HG03139 (cell line): Measurements from ENCODE around the gene CYP26C1.

Experiments used
- ATAC-seq: cut with Tn5 transposase; IDR thresholded peaks from one replicate; pipeline ENCODE4 v1.9.1; 2021; ENCODE audit not compliant: unreplicated experiment

CYP26C1 gene, protein sequence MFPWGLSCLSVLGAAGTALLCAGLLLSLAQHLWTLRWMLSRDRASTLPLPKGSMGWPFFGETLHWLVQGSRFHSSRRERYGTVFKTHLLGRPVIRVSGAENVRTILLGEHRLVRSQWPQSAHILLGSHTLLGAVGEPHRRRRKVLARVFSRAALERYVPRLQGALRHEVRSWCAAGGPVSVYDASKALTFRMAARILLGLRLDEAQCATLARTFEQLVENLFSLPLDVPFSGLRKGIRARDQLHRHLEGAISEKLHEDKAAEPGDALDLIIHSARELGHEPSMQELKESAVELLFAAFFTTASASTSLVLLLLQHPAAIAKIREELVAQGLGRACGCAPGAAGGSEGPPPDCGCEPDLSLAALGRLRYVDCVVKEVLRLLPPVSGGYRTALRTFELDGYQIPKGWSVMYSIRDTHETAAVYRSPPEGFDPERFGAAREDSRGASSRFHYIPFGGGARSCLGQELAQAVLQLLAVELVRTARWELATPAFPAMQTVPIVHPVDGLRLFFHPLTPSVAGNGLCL

DNA sequence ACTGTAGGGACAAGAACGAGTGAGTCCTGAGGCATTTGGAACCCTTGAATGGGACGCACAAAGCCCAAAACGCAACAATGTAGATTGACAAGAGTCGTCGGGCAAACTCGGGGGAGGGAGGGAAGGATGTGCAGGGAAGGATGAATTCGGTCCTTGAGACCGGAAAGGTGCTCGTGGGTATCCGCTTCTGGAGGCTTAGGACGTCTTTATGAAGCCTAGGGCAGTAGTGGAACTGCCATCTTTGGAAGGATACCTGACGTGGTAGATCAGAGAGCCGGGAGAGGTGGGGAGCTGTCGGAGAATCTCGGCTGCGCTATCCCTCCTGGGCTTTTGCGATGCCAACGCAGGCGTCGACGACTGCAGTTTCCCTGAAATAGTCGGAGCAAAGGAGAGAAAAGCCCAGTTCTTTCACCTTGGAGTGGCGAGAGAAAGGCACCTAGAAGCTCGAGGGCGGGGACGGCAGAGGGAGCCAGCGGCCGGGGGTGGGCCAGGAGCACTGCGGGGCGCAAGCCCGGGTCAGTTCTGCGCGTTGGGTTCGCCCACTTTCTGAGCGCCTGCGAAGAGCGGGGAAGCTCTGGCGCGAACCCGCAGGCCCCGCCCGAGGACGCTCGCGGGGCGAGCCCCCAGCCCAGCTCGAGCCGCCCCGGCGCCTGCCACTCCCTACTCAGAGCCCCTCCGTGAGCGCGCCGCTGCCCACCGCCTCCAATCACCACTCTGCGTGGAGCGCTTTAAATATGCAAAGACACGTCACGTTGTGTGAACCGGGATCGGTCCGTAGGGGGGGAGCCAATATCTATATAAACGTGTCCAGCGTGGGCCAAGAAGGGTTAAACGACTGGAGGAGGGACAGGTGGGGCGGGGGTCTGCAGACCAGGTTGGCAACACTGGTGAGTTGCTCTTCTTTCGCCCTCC is at the start of gene CYP26C1:
CYP26C1 (plus strand) TSS at position 824 of the 912 bp plus-strand sequence. CDS start 466 bp downstream, outside the sequence.
- ATAC-seq = no peak

DNA sequence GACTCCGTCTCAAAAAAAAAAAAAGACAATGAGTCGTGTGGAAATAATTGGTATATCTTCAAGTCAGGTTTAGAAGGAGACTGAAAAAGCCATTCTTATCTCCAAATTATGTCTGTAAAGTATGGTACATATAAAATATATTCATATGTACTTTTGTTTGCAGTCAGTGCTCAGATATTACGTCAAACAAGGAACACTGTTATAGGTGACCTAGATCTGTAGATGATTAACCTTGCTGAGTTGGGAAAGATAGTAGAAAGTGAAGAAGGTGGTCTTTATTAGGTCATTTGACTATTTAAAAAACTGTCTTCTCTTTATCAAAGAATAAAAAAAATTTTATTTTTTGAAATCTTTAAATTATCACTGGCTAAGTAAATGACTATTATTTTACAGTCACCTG is 44.9 kb upstream of the CYP26C1 start:
- ATAC-seq = no peak

DNA sequence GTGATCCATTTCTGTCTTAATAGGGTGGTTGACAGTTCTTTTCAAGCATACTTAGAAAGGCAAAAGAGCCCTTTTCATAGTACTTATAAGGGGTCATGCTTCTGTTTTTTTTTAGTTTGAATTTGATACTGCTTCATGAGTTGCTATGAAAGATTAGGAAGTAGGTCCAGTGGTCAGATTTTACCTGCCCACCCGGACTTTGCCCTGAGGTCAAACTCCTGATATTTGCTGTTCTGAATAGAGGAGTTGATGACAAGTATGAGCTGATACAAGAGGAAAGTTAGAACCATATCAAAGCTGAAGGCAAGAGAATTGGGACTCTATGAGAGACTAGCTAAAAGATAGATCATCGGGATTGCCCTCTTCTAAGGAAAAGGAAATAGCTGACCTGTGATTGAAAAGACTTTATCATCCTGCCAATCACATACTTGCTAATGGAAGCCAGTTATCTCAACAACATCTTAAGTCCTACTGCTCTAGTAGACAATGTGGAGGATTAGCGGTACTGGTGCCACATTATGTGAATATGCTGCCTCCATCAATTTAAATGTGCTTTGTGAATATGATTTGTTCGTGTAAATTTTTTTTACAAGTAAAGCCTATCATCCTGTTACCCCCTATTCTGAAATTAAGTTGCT is 37.5 kb upstream of the CYP26C1 start:
- ATAC-seq = no peak

DNA sequence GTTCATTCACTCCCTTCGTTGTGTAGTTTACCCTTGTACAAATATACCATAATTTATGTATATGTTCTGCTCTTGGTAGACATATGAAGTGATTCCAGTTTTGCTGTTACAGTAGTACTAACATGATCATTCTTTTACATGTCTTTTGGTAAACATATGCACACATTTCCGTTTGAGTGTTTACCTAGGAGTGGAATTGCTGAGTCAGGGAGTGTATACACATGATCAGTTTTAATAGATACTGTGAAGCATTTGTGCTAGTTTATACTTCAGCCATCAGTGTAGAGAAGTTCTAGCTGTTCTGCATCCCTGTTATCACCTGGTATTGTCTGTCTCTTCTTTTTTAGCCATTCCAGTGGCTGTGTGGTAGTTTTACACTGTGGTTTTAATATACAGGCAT is 34.5 kb upstream of the CYP26C1 start:
- no peak for ATAC-seq

DNA sequence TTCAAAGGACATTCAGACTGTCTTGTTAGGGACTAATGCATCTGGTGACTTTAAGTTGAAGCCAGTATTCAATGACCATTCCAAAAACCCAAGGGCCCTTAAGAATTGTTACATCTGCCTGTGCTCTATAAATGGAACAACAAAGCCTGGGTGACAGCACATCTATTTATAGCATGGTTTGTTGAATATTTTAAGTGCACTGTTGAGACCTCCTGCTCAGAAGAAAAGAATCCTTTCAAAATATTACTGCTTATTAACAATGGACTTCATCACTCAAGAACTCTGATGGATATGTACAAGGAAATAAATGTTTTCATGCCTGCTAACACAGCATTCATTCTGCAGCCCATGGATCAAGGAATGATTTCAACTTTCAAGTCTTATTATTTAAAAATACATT is 33.1 kb upstream of the CYP26C1 start:
- no peak for ATAC-seq

DNA sequence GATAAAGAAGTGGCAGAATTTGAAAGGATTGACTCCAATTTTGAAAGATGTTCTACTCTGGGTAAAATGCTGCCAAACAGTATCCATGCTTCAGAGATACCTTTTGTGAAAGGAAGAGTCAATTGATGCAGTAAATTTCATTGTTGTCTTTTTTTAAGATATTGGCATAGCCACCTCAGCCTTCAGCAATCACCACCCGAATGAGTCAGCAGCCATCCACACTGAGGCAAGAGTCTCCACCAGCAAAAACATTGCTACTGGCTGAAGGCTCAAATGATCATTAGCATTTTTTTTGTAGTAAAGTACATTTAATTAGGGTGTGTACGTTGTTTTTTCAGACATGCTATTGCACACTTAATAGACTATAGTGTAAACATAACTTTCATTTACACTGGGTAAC is 31.7 kb upstream of the CYP26C1 start:
- ATAC-seq = no peak

DNA sequence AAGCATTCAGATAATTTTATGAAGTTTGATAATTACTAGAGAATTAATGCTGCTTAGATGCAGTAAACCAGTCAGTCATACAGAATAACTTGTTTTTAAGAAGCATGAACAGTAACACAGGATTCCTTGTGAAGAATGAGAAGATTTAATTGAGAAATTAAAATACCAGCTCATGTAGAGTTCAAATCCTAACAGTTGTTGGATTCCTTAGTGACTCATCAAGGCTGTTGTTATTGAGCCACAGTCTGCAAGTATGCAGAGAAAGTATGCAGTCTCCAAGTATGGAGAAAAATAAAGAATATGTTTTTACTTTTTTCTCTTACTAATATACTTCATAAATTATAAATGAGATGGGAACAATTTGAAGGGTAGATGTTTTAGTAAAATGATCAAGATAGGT is 30.2 kb upstream of the CYP26C1 start:
- no peak for ATAC-seq

DNA sequence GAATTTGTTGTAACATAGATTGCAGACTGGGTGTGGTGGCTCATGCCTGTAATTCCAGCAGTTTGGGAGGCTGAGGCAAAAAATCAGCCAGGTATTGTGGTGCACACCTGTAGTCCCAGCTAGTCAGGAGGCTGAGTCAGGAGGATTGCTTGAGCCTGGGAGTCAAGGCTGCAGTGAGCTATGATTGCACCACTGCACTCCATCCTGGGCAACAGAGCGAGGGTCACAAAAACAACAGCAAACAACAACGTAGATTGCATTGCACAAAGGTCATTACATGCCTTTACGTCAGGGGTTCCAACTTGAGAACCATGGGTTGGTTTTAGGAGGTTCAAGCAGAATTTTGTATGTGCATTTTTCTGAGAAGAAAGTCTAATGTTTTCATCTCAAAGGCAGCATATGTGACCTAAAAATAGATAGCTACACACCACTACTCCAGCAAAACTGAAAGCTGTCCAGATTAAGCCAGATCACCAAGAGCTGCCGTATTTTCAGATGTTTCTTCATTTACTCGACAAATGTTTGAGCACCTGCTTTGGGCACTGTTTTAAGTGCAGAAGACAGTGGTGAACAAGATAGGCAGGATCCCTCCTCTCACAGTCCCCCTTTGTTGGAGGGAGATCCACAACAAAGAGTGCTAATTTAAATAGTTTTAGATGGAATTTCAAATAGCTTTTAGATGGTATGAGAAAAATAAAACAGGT is 28.3 kb upstream of the CYP26C1 start:
- no peak for ATAC-seq

DNA sequence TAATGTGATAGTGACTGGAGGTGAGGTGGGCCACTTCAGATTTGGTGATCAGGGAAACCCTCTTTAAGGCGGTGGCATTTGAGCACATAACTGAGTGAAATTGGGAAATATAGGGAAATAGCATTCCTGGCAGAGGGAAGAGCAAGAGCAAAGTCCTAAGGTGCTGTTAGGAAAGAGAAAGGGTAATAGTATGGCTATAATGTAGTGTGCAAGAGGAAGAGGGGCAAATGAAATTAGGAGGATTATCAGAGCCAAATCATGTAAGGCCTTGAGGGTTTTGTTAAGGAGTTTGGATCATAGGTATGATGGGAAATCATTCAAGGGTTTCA is 27.8 kb upstream of the CYP26C1 start:
- ATAC-seq = no peak

DNA sequence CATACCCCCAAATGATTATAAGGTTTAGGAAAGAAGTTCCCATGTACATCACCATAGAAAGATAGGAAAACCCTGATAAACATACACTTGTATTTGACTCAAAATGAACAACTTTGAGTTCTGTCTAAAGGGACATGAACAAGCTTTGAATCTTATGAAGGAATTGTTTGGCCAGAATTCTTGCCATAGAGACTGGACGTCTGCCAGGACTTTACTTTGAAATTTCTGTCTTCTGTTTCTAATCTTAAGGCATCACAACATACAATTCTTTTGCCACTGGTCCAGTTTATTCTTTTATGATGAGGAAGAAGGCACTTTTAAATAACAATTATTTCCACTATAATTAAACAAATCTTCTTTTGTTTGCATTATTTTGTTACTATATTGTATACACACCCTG is 26.2 kb upstream of the CYP26C1 start:
- no peak for ATAC-seq

DNA sequence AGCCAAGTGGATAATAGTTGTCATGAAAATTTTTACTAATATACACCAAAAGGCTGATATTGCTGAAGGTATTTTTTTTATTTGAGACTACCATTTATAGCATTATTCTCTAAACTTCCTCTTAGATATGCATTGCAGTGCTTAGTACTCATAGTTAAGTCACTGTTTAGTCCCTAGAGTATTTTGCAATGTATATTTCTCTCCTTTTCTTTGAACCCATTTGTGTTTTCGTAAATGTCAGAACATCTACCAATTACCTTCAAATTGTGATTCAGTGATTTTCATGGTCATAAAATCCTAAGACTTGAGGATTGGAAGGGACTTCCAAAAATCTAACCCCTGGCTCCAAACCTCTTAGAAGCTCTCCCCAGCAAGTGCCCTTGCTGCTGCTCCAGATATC is 21.5 kb upstream of the CYP26C1 start:
- no peak for ATAC-seq

DNA sequence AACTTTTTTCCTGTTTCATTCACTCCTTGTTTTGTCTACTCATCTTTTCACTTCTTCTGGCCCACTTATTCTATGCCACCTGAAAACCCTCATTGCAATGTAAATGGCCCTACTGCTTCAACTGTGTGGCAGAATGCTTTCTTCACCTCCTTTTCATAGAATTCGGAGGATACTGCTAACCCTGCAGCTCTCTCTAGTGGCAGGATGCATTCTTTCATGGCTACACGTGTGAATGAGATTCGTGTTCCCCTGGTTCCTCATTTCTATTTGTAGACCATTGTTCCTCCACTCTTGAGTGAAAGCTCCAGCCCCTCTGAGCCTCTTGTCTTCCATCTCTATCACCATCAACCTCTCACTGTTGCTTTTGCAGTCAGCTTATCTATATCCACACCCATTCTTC is 20.9 kb upstream of the CYP26C1 start:
- no peak for ATAC-seq

DNA sequence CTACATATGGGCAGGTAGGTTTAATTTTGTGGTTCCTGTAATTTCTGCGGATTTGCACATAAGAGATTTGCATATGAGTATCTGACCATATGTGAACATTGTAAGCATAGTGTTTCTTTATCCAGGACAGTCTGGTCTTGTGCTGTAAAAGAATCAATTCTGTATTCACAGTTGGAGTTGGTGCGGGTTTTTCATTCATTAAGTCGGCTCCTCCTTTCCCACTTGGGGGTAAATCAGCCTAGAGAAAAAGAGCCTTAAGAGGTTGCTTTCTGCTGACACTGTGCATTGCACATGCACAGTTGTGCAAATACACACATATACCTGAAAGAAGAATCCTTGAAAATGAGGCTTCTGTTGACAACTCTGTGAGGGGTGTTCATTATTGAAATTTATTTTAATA is 6.1 kb upstream of the CYP26C1 start:
- no peak for ATAC-seq

DNA sequence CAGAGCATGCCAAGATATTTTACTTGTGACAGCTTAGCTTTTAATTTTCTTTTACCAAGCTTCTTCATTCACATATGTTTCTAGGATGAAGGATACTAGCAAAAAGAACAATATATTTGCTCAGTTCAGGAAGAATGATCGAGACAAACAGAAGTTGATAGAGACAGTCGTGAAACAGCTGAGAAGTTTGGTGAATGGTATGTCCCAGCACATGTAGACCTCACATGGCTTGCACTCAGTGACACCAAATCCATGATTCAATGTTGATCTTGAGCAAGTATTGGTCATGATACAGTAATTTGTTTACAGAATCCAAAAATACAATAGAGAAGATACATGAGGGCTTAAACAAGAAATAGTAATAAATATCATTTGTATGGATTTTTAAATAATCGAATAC is 2.5 kb upstream of the CYP26C1 start:
- no peak for ATAC-seq

DNA sequence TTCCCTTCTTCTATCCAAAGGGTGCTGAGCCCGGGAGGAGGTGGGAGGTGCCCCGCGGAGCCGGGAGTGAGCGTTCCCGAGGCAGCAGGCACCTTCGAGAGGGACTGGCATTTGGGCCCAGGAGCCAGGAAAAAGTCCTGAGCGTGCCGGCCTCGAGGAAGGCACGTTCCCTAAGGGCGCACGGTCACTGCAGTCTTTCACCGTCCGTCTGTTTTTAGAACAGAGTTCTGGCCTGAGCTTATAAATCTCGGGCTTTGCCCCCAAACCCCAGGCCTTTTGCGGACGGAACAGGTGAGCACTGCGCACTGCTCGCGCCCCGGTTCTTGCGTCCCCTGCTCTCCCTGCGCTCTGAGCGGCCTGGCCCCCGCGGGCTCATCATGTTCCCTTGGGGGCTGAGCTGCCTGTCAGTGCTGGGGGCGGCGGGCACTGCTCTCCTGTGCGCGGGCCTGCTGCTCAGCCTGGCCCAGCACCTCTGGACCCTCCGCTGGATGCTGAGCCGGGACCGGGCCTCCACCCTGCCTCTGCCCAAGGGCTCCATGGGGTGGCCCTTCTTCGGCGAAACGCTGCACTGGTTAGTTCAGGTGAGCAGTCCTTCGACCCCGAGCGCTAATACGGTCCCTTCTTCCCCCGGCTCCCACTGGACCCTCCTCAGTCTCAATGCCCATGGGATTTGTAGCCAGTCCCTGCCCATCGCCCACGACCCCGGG is 442 bp downstream of the CYP26C1 start:
- ATAC-seq = no peak

DNA sequence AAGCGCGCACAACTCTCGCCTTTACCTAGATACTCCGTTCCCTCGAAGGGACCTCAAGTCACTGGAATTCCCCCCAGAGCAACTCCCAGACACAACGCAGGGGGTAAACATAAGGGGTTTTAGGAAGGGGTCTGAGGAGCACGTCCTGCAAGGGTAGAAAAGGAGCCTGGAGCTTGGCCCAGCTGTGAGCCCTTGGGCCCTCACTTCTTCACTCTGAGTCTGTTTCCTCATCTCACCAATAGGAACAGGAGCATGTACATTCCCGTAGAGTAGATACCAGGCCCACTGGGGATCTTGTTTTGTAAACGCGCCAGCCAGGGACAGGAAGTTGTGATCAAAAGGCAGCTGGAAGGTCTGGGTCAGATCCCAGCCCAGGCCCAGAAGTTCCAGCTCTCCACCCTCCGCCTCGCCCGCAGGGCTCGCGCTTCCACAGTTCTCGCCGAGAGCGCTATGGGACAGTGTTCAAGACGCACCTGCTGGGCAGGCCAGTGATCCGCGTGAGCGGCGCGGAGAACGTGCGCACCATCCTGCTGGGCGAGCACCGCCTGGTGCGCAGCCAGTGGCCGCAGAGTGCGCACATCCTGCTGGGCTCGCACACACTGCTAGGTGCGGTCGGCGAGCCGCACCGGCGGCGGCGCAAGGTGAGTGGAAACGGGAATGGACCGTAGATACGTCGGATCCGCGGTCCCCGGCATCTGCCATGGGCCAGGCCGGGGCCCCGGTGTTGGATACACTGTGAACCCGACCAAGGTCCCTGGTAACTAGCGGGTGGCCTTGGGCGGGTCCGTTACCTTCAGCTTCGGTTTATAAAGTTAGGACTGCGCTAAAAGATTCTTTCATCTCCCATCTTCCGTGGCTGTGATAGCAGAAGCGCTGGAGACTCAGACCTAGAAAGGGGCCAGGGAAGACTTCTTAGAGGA is 1.3 kb downstream of the CYP26C1 start:
- no peak for ATAC-seq

DNA sequence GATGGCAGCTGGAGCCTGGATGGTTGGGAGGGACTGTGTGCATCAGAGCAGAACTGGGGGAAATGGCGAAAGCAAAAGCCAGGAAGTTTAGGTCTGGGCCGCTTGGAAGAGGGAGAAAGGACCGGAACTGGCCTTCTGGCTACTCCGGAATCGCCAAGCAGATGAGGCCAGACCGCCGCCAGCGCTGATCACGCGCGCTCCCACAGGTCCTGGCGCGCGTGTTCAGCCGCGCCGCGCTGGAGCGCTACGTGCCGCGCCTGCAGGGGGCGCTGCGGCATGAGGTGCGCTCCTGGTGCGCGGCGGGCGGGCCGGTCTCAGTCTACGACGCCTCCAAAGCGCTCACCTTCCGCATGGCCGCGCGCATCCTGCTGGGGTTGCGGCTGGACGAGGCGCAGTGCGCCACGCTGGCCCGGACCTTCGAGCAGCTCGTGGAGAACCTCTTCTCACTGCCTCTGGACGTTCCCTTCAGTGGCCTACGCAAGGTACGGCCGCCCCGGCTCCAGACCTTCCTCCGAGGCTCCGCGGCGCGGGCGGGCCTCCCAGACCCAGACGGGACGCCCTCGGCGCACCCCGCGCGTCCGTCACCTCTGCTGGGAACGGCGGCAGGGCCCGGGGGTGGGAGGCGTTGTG is 2.0 kb downstream of the CYP26C1 start:
- no peak for ATAC-seq

DNA sequence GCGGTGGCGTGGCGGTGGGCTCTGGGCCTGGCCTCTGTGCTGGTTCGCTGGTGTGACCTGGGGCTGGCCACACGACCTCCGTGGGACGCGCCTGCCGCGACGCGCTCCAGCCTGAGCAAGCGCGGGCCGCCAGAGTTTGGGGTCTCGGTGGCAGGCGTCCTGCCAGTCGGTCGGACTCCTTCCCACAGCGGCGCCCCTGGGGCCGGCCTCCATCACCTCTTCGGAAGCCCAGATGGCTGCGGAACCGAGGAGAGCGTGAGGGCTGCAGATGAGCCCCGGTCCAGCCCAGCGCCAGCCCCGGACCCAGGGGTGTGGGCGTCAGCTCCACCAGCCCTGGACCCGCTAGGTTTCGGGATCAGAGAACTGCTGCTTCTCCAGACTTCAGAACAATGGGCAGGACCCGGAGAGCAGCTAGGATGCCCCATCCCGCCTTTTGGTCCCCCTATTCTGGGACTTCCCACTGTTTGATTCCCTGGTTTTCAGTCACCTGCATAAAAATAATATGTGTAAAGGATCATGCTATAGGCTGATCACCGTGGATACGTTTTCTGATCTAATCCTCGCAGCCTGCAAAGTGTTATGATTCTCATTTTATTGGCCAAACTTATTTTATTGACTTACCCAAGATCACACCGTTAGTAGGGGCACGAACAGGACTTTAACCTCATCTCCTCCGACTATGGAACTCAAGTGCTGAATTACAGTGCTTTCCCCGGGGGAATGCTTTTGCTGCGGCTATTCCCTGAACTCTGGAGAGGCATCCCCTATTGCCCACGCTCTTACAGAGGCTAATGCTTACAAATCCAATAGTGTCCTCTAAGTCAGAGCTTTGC is 2.8 kb downstream of the CYP26C1 start:
- no peak for ATAC-seq
